Activated naive CD8-positive, alpha-beta T cell treated with anti-CD3 and anti-CD28 coated beads, Interleukin-2, amount 50 U/mL, for 24 hours (primary cell): Measurements from ENCODE around the gene IMPA2.

ENCODE experiments used
- ATAC-seq: fragments of 150-1000 bp; cut with Tn5 transposase; one replicate; pipeline ENCODE4 v1.10.0; 2021
- DNase-seq: peaks from one replicate; pipeline ENCODE4 v3.0.0; 2021
- H3K27ac Mint-ChIP-seq: one replicate; pipeline ENCODE4 v1.8.0; 2021; ENCODE audit warnings: mild to moderate bottlenecking, mixed read lengths
- H3K27me3 Mint-ChIP-seq: one replicate; pipeline ENCODE4 v1.8.0; 2021; ENCODE audit warnings: mixed read lengths
- H3K36me3 Mint-ChIP-seq: one replicate; pipeline ENCODE4 v1.8.0; 2021; ENCODE audit warnings: low read depth, mixed read lengths
- H3K4me1 Mint-ChIP-seq: one replicate; pipeline ENCODE4 v1.8.0; 2021; ENCODE audit warnings: mixed read lengths
- H3K4me3 Mint-ChIP-seq: one replicate; pipeline ENCODE4 v1.8.0; 2021; ENCODE audit warnings: mild to moderate bottlenecking, moderate library complexity, mixed read lengths
- H3K9me3 Mint-ChIP-seq: one replicate; pipeline ENCODE4 v1.8.0; 2021; ENCODE audit warnings: mixed read lengths

The IMPA2 gene

GRCh38 chr18:11991021-11991795 is 9.9 kb downstream of the IMPA2 start:
- H3K4me3 Mint-ChIP-seq: no peak overlapping the region
- no peaks in the 10 kb centered on the region for H3K27me3 Mint-ChIP-seq
- ATAC-seq (no peak), DNase-seq (no peak)
- H3K9me3 Mint-ChIP-seq: no peaks in the 10 kb centered on the region
- H3K27ac Mint-ChIP-seq: no peak overlapping the region
- H3K4me1 Mint-ChIP-seq: peaks cover 8% of the 10 kb centered on the region
- H3K36me3 Mint-ChIP-seq: no peaks in the 10 kb centered on the region

GRCh38 chr18:11992096-11992790 is 10.9 kb downstream of the IMPA2 start:
- H3K36me3 Mint-ChIP-seq: no peaks in the 10 kb centered on the region
- H3K27me3 Mint-ChIP-seq: no peaks in the 10 kb centered on the region
- no peak overlapping the region for H3K4me3 Mint-ChIP-seq
- ATAC-seq (no peak), DNase-seq (no peak)
- no peaks in the 10 kb centered on the region for H3K9me3 Mint-ChIP-seq
- no peak overlapping the region for H3K27ac Mint-ChIP-seq
- H3K4me1 Mint-ChIP-seq: peaks cover 8% of the 10 kb centered on the region

- ATAC-seq: no peak
- no peak for DNase-seq
These were observed 12.1 kb downstream of the IMPA2 start for GRCh38 chr18:11993264-11993916.

GRCh38 chr18:11994336-11994702 is 13.0 kb downstream of the IMPA2 start:
- ATAC-seq (no peak), DNase-seq (no peak)
- Mint-ChIP-seq H3K9me3 (no peaks in the 10 kb centered on the region), H3K27me3 (no peaks in the 10 kb centered on the region), H3K4me3 (no peak overlapping the region), H3K27ac (no peak overlapping the region), H3K4me1 (peaks cover 8% of the 10 kb centered on the region), H3K36me3 (no peaks in the 10 kb centered on the region)

More at GRCh38 chr18:11993264-11993916, 12.1 kb downstream of the IMPA2 start:
- H3K9me3 Mint-ChIP-seq: no peaks in the 10 kb centered on the region
- no peak overlapping the region for H3K27ac Mint-ChIP-seq
- H3K4me1 Mint-ChIP-seq: peaks cover 8% of the 10 kb centered on the region
- H3K4me3 Mint-ChIP-seq: no peak overlapping the region
- H3K27me3 Mint-ChIP-seq: no peaks in the 10 kb centered on the region
- H3K36me3 Mint-ChIP-seq: no peaks in the 10 kb centered on the region

GRCh38 chr18:11994703-11995444 is 13.6 kb downstream of the IMPA2 start:
- no peak for ATAC-seq
- H3K9me3 Mint-ChIP-seq: no peaks in the 10 kb centered on the region
- H3K36me3 Mint-ChIP-seq: no peaks in the 10 kb centered on the region
- H3K4me1 Mint-ChIP-seq: peaks cover 8% of the 10 kb centered on the region
- no peak for DNase-seq
- H3K4me3 Mint-ChIP-seq: no peak overlapping the region
- H3K27me3 Mint-ChIP-seq: no peaks in the 10 kb centered on the region
- H3K27ac Mint-ChIP-seq: no peak overlapping the region

- Mint-ChIP-seq H3K27ac (no peak overlapping the region), H3K4me3 (peak overlapping the region; percentile 39)
- peak; percentile 74 for ATAC-seq
These were observed 14.3 kb downstream of the IMPA2 start for GRCh38 chr18:11995445-11996189.

GRCh38 chr18:11996190-11996754 is 15.0 kb downstream of the IMPA2 start:
- Mint-ChIP-seq H3K9me3 (no peaks in the 10 kb centered on the region), H3K4me1 (peaks cover 8% of the 10 kb centered on the region), H3K4me3 (no peak overlapping the region), H3K27me3 (no peaks in the 10 kb centered on the region), H3K27ac (no peak overlapping the region), H3K36me3 (no peaks in the 10 kb centered on the region)
- DNase-seq (no peak), ATAC-seq (no peak)

More at GRCh38 chr18:11995445-11996189, 14.3 kb downstream of the IMPA2 start:
- Mint-ChIP-seq H3K36me3 (no peaks in the 10 kb centered on the region), H3K27me3 (no peaks in the 10 kb centered on the region), H3K4me1 (peaks cover 8% of the 10 kb centered on the region), H3K9me3 (no peaks in the 10 kb centered on the region)
- DNase-seq: peak; percentile 49

- Mint-ChIP-seq H3K27me3 (no peaks in the 10 kb centered on the region), H3K4me1 (peaks cover 8% of the 10 kb centered on the region), H3K36me3 (no peaks in the 10 kb centered on the region), H3K9me3 (no peaks in the 10 kb centered on the region), H3K27ac (no peak overlapping the region), H3K4me3 (no peak overlapping the region)
- ATAC-seq: no peak
- DNase-seq: no peak
These were observed 15.6 kb downstream of the IMPA2 start for GRCh38 chr18:11996907-11997306.

- H3K36me3 Mint-ChIP-seq: no peaks in the 10 kb centered on the region
- no peaks in the 10 kb centered on the region for H3K27me3 Mint-ChIP-seq
- ATAC-seq (no peak), DNase-seq (no peak)
- no peak overlapping the region for H3K4me3 Mint-ChIP-seq
- H3K9me3 Mint-ChIP-seq: no peaks in the 10 kb centered on the region
- no peak overlapping the region for H3K27ac Mint-ChIP-seq
- peaks cover 8% of the 10 kb centered on the region for H3K4me1 Mint-ChIP-seq
These were observed 16.2 kb downstream of the IMPA2 start for GRCh38 chr18:11997466-11997865.

GRCh38 chr18:11998193-11998592 is 16.9 kb downstream of the IMPA2 start:
- no peak overlapping the region for H3K4me3 Mint-ChIP-seq
- ATAC-seq (no peak), DNase-seq (no peak)
- peaks cover 8% of the 10 kb centered on the region for H3K4me1 Mint-ChIP-seq
- no peaks in the 10 kb centered on the region for H3K36me3 Mint-ChIP-seq
- no peaks in the 10 kb centered on the region for H3K9me3 Mint-ChIP-seq
- H3K27me3 Mint-ChIP-seq: no peaks in the 10 kb centered on the region
- no peak overlapping the region for H3K27ac Mint-ChIP-seq

- no peak overlapping the region for H3K27ac Mint-ChIP-seq
- ATAC-seq (no peak), DNase-seq (no peak)
- no peaks in the 10 kb centered on the region for H3K9me3 Mint-ChIP-seq
- H3K4me1 Mint-ChIP-seq: peaks cover 8% of the 10 kb centered on the region
- H3K36me3 Mint-ChIP-seq: no peaks in the 10 kb centered on the region
- no peaks in the 10 kb centered on the region for H3K27me3 Mint-ChIP-seq
- no peak overlapping the region for H3K4me3 Mint-ChIP-seq
These were observed 18.1 kb downstream of the IMPA2 start for GRCh38 chr18:11999429-11999828.

- Mint-ChIP-seq H3K4me3 (no peak overlapping the region), H3K36me3 (no peaks in the 10 kb centered on the region), H3K4me1 (peaks cover 8% of the 10 kb centered on the region), H3K27ac (no peak overlapping the region), H3K27me3 (no peaks in the 10 kb centered on the region), H3K9me3 (no peaks in the 10 kb centered on the region)
- ATAC-seq (no peak), DNase-seq (no peak)
These were observed 18.9 kb downstream of the IMPA2 start for GRCh38 chr18:12000072-12000659.

- ATAC-seq (no peak), DNase-seq (no peak)
- H3K4me1 Mint-ChIP-seq: no peaks in the 10 kb centered on the region
- H3K36me3 Mint-ChIP-seq: no peaks in the 10 kb centered on the region
- H3K4me3 Mint-ChIP-seq: no peak overlapping the region
- H3K27ac Mint-ChIP-seq: no peak overlapping the region
- no peaks in the 10 kb centered on the region for H3K9me3 Mint-ChIP-seq
- H3K27me3 Mint-ChIP-seq: no peaks in the 10 kb centered on the region
These were observed 20.1 kb downstream of the IMPA2 start for GRCh38 chr18:12001421-12001820.
